GM19463 (cell line): ENCODE measurements around the gene TSC1.

ENCODE experiments used
- ATAC-seq: cut with Tn5 transposase; IDR thresholded peaks from one replicate; pipeline ENCODE4 v1.9.1; 2021; ENCODE audit warnings: mild to moderate bottlenecking, moderate library complexity; ENCODE audit not compliant: unreplicated experiment

The TSC1 gene

GRCh38 chr9:132942541-132943182 is 1.8 kb downstream of the TSC1 start:
- ATAC-seq = no peak

GRCh38 chr9:132939169-132939568 is 5.2 kb downstream of the TSC1 start:
- ATAC-seq = no peak

- no peak for ATAC-seq
Observed at GRCh38 chr9:132937463-132937901, 6.9 kb downstream of the TSC1 start.

DNA sequence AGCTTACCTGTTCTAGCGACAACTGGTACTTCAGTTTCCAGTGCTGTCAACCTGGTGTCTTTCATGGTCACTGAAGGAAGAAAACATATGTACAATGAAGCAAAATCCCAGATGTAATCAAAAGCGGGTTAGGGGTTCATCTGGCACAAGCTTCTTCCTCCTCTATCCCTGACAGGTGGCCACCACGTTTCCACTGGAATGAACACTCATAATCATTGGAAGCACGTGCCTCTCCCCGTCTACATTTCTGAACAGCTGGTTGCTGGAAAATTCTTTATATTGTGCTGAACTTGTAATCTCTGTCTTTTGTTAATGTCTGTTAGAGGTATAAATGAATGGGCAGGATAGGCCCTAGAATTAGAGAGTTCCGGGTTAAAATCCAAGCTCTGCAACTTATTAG is 9.4 kb downstream of the TSC1 start:
- no peak for ATAC-seq

DNA sequence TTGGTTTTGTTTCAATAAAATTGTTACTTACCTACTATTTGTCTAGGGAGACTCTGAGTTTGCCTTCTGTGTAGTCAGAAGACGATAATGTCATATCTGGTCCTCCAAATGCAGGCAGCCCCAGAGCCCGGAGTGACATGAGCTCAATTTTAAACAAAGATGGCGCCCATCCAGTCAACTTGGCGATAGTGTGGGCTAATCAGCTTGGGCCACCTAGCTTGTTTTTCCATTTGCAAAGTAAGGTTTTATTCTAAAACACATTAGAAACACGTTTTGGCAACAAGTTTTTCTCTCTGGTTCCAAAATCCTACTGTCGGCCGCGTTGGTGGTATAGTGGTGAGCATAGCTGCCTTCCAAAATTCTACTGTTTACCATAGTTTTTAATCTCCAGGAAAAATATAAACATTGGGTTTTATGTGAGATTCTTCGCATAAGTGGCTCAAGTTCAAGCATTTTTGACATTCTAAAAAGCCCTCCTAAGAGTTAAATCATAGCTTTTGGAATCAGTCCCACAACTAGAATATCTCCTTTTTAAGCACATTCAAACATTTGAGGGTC is 13.2 kb downstream of the TSC1 start:
- ATAC-seq = no peak

- ATAC-seq = no peak
Observed at GRCh38 chr9:132927704-132928103, 16.7 kb downstream of the TSC1 start.

DNA sequence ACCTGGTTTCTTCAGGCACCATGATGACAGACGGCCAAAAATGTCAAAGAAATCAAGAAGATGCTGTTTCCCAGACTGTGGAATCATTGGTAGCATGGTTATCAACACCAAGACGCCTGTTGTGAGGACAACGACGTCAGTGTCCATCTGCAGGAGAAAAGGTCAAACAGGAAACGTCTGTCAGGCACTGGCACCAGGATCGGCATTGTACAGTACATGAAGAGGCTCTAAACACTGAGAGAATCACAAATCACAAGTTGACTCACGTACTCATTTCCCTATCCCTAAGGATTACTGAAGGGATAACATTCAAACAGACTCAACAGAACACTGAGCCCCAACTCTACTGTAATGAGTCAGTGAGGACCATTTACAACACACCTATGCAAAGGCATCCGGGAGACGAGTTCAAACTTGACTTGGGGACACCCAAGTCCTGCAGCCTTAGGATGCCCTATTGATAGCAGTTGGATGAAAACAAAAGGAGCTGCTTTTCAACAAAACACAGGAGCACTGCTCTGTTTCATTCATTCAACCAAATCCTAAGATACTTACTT is 21.0 kb downstream of the TSC1 start:
- ATAC-seq = no peak

GRCh38 chr9:132919614-132920268 is 24.7 kb downstream of the TSC1 start:
- no peak for ATAC-seq

DNA sequence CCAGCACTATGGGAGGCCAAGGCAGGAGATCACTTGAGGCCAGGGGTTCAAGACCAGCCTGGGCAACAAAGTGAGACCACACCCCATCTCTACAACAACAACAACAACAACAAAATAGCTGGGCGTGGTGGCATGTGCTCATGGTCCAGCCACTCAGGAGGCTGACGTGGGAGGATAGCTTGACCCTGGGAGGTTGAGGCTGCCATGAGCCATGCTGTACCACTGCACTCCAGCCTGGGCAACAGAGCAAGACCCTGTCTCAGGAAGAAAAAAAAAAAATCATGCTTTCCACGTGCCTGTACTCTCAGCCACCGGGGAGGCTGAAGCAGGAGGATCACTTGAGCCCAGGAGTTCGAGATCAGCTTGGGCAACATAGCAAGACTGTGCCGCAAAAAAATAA is 29.5 kb downstream of the TSC1 start:
- ATAC-seq = no peak

DNA sequence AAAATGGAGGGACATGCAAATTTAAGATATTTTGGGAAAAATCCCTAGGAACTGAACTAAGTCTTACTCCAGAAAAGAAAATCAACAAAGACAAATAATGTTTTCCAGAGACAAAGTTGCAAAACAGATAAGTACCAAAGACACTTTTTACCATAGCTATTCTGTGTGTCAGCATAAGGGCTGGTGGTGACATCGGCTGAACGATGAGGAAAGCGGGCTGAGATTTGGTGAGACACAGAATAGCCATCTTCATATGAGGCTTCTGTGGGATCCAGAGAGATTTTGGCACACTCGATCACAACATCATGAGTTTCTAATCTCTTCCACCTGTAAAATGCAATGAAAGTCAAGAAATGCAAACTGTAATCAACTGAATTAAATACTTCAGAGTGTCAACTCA is 32.3 kb downstream of the TSC1 start:
- ATAC-seq = no peak

GRCh38 chr9:132910376-132910775 is 34.0 kb downstream of the TSC1 start:
- ATAC-seq = no peak

DNA sequence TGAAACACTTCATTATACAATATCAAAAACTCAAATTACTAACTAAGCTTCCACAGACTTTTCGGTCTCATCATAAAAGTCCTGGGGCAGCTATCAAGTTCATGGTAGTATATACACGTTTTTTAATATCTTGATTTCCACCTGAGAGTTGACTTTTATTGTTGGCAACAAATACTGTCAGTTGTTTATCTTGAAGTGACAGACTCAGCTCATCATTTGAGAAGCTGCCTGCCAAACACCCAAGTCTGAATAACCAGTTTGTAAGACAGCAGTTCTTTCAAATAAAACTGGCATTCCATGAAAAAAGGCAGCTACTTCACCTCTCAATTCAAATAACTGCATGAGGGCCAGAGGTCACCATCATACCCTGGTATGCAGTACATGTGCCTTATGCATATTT is 35.1 kb downstream of the TSC1 start:
- no peak for ATAC-seq

GRCh38 chr9:132908635-132909034 is 35.8 kb downstream of the TSC1 start:
- ATAC-seq = no peak

DNA sequence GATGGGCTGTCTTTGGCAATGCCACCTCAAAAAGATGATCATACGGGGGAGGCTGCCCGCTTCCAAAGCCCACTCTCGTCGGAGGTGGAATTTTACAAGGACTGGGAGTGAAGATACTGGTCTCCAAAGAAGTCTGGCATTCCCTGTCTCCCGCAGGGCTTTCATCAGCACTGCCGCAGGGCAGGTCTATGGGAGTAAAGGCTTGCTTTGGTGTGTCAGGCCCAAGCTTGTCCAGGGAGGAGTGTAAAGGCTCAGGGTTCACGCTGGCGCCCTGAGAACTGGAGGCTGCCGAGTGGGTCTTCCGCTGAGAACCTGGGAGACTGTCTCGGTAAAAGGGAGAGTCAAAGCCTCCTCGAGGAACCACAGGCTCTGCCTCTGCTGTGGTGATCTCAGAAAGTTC is 38.7 kb downstream of the TSC1 start:
- ATAC-seq = no peak

DNA sequence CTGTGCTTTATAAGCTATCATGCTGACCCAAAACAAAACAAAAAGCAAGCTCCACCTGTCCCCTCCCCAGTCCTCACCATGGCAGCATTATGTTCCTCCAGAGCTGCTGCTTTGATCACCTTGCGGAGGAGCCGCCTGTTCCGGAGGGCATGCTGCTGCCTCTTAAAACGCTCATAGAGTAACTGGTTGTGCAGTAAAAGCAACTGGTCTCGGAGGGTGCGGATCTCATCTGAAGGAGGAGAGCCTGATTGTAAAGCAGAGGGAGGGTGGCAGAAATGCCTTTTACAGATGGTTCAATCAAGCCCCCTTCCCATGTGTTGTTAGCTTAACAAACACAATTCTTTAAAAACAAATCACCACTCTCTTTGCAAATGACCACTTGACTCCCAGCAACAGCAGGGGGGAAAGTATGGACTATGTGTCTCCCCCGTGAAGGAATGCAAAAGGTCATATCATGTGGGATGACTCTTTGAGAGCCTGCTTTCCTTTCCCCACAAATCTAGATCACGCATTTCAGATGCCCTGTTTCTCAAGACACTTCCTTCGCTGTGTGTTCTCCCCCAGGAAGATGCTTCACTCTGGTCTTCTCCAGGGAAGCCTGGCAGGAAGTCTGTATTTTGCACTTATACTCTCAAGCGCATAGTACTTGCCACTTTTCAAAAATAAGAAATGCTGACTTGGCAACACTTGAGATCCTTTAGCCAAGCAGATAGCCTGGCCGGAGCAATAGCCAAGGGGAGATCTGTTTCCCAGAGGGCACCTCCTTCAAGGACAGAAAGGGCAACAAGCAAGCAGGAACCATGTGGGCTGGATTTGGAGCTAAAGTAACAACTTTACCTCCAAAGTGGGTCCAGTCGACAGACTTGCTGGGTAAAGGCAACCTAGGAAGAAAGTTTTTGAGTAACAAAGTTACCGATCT is 40.6 kb downstream of the TSC1 start:
- ATAC-seq = no peak

DNA sequence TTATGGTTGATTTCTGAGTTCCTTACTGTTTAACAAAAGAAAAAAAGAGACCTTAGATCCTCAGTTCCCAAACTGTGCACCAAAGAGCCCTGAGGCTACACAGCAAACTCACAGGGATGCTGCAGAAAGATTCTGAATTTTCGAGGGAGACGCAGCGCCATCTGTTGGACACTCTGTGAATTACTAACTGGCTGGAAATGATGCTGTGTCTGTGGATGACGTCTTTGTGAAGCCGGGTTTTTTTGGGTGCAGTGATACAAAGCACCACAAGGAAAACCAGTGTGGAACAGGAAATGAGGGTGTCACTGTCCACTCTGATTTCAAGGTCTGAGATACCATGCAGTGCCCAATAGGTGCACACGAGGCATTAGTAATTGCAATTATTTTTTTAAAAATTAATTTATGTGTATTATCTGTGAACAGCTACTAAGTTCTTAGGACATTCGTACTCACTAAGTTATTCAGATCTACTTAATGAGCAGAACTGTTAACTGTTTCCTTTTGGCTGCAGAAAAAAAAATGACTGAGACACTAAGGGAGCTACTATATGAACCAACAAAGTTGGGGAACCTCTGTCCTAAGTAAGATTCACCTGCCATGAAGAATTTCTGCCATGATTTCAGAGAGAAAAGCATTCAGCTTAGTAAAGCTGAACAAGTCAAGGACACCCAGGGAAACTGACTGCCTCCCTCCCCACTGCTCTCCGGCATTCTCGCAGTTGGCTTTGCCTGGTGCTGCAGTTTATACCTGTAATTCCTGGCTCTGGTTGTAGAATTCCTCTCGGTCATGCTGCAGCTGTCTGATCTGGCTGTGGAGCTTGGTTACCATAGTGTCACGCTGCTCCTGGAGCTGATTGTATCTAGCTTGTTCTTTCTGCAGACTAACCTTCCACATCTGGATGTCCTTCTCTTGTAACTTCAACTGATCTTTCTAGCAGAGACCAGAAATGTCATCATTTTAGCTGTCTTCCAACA is 42.3 kb downstream of the TSC1 start:
- ATAC-seq = no peak

DNA sequence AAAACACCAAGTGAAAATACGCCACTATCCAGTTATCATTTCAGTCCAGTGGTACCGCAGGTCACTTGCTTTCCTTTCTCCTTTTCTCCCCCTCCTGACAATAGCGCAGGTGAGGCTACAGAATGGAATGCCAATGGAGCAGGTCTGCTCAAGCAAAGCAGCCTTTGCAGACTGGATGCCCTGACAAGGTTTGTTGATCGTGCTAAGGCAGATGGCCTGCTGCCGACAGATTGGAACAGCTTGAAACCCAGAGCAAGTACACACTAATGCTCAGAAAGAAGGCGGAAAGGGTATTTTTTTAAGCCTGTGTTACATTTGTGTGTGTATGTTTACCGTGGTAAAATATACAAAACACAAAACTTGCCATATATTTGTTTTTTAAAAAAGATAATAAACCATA is 46.4 kb downstream of the TSC1 start:
- no peak for ATAC-seq

GRCh38 chr9:132896906-132897305 is 47.5 kb downstream of the TSC1 start:
- no peak for ATAC-seq

DNA sequence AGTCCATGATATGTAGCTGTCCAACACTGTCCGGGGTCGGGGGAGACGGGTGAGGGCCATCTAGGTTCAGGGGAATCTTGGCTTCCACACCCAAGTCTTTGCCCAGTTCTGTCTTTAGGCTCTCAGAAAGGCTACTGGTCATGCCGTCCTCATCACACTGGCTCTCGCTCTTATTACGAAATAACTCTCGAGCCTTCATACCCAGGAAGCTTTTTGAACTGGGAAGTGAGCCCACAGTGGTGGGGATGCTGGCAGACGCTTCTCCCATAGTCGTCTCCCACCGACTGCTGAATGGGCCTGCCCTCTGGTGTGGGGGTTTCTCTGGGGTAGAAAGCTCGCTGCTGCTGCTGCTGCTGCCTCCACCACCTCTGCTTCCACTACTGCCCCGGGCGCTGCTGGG is 48.2 kb downstream of the TSC1 start:
- ATAC-seq = no peak
